Midbrain (tissue), 1 donor: Measurements from ENCODE around the gene SLC44A5.
"Not testable (repeated sequence)": the region's sequence is repeated elsewhere in the genome, so short reads cannot be mapped to it uniquely, and the experiment has no call there.

Experiments
- DNase-seq: peaks from one replicate; lab custom pipeline; 2025; lab: John Stamatoyannopoulos, UW

Gene SLC44A5

DNA sequence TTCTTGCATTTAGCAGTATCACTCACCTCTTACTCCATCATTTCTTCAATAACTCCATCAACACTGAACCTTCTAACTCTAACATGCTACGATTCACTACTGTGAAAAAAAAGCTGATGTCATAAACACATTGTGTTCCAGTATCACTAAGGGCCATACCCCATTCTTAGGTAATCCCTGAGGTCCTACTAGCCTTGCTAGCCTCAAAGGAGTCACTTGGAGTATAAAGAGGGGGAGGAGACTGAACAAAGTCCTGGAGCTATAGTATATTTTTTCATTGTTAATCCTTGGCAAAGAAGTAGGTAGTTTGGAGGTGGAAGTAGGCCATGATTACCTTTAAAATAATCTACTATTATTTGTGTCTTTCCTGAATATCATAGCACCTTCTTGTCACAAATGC is at the start of gene SLC44A5:
Gene SLC44A5 (minus strand): TSS at position 101 of the 400 bp plus-strand sequence. CDS start 69,667 bp downstream, outside the sequence.
- no peak for DNase-seq

DNA sequence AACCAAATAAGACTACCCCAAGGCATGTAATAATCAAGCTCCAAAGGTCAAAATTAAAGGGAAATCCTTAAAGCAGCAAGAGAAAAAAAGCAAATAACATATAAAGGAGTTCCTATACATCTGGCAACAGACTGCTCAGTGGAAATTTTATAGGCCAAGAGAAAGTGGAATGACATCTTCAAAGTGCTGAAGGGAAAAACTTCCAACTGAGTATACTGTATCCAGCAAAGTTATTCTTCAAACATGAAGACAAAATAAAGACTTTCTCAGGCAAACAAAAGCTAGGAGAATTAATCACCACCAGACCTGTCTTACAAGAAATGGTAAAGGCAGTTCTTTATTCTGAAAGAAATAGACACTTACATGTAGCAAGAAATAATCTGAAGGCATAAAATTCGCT is 45.0 kb upstream of the SLC44A5 start:
- DNase-seq: no peak

DNA sequence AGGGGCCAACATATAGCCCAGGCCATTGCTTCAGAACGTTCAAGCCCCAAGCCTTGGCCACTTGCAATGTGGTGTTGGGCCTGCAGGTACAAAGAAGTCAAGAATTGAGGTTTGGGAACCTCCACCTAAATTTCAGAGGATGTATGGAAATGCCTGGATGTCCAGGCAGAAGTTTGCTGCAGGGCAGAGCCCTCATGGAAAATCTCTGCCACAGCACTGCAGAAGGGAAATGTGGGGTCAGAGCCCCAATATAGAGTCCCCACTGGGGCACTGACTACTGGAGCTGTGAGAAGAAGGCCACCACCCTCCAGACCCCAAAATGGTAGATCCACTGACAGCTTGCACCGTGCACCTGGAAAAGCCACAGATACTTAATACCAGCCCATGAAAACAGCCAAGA is 36.3 kb upstream of the SLC44A5 start:
- not testable (repeated sequence) for DNase-seq

DNA sequence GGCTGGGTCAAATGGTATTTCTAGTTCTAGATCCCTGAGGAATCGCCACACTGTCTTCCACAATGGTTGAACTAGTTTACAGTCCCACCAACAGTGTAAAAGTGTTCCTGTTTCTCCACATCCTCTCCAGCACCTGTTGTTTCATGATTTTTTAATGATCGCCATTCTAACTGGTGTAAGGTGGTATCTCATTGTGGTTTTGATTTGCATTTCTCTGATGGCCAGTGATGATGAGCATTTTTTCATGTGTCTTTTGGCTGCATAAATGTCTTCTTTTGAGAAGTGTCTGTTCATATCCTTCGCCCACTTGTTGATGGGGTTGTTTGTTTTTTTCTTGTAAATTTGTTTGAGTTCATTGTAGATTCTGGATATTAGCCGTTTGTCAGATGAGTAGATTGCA is 34.2 kb upstream of the SLC44A5 start:
- DNase-seq: not testable (repeated sequence)

DNA sequence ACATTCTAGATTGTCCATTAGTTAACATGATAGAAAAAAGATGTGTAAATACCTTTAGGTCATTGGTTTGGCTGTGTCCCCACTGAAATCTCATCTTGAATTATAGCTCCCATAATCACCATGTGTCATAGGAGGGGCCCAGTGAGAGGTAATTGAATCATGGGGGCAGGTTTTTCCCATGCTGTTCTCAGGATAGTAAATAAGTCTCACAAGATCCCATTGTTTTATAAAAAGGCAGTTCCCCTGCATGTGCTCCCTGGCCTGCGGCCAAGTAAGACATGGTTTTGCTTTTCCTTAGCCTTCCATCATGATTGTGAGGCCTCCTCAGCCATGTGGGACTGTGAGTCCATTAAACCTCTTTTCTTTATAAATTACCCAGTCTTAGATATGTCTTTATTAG is 32.5 kb upstream of the SLC44A5 start:
- DNase-seq: no peak

DNA sequence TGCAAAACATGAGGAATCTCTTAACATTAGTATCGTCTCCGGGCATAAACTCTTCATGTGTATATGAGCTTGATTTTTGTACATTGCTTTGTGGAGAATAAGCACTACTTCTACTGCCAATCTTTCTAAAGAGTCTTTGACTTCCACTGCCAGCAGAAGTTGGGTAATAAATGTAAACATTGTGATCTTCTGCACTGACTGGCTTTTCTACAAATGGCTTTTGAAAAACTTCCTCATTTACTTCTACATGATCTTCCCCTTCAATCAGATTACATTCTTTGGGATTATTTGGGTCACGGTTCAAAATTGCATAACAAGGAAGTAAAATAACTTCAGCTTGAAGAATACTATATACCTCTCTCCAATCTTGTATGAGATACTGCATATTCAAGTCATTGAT is 30.4 kb upstream of the SLC44A5 start:
- no peak for DNase-seq

DNA sequence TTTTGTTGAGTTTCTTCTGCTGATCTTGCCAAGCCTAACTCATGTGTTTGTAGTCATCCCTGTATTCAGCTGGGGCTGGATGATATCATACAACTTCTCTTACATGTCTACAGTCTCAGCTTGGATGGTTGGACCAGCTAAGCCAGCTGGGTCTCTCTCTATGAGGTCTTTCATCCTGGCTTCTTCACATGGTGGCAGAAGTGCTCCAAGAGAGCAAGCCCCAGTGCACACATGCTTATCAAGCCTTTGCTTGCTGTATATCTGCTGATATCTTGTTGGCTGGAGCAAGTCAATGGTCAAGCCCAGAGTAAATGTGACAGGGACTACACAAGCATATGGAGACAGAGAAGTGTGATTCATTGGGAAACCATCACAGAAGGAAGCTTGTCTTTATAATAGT is 29.2 kb upstream of the SLC44A5 start:
- DNase-seq: no peak

DNA sequence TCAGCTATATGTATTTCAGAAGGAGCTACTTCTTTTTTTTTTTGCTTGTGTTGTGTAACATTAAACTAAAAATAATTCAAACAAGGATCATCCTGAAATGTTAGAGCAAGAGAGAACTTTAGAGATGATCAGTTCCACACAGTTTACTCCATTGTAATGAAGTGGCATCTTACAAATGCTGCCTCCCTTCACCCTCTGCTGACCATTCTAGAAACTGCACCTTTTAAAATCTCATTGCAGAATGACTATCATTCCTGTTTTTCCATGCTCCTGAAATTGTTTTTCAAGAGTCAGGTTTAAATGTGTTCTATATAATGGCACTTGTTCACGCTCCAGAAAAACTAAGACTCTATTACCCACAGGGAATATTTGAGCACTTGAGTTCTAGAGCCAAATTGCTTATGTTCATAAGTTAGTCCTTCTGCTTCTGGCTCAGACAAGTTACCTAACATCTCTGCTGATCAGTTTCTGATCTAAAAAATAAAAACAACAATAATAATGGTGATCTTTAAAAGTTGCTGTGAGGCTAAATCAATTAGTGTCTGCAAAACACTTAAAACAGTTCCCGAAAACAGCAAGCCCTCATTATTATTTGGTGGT is 21.5 kb upstream of the SLC44A5 start:
- peak; percentile 49 for DNase-seq

DNA sequence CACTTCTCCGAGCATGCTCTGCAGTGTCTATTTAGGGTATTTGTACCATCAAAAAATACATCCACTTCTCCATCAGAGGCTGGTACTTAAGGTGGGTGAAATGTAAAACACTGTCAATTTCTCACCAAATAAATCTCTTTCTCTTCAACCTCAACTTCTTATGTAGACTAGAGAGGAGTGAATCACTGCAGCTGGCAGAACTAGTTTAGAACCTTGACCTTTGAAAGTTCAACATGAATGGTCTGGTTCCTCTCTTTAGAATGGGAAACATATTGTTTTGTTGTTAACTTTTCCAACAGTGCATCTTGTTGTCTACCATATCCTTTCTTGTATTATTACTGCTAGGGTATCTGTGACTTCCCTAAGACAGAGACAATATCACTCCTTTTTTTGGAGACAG is 20.1 kb upstream of the SLC44A5 start:
- no peak for DNase-seq

DNA sequence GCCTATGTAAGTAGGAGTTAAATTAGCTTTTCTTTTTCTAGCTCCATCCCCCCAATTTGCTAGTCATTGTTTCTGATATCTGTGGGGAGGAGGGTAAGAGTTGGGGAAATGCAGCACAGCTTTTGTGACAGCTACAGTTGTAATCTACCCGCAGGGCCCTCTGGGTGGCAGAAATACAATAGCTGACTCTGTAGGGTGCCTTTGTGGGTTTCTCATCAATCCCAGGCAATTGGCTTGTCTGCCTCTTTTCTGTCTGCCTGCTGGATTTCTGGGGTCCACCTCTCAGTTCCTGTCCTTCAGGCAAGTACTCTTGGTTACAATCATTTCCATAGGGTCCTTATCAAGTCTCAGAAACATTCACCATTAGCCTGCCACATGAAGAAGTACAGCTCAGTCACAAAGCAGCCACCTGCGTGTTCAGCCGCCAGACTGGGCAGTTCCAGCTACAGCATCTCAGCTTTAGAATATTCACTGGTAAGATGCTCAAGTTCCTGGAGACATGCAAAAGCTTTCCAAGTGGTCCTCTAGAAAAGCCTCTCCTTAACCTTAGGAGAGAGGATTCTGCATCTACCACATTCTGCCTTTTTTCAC is 19.2 kb upstream of the SLC44A5 start:
- DNase-seq: no peak

DNA sequence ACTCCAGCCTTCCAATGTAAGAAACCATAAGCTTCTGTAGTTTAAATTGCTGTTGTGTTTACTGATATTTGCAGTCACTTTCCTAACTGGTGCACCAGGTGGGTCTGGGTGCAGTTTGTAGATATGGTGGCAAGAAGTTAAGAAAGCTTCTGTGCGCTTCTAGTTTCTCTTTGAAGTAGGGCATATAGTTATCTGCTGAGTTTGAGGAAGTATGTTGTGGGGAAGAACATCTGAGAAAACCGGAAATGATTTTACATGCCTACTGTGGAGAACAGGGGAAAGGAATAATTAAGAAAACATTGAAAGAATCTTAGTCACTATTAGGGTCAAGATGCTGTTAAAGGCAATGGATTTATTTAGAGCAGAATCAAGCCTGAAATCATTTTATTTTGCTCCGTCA is 14.9 kb upstream of the SLC44A5 start:
- no peak for DNase-seq

DNA sequence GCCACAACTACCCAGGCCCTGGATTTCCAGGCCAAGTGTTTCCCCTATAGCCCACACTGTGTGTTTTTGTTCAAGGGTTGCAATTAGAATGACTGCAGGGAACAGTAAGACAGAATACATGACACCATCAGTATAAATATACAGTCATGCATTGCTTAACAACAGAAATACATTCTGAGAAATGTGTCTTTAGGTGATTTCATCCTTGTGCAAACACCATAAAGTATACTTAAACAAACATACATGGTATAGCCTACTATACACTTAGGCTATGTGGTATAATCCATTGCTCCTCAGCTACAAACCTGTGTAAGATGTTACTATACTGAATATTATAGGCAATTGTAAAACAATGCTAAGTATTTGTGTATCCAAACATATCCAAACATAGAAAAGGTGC is 7.5 kb upstream of the SLC44A5 start:
- DNase-seq: no peak

DNA sequence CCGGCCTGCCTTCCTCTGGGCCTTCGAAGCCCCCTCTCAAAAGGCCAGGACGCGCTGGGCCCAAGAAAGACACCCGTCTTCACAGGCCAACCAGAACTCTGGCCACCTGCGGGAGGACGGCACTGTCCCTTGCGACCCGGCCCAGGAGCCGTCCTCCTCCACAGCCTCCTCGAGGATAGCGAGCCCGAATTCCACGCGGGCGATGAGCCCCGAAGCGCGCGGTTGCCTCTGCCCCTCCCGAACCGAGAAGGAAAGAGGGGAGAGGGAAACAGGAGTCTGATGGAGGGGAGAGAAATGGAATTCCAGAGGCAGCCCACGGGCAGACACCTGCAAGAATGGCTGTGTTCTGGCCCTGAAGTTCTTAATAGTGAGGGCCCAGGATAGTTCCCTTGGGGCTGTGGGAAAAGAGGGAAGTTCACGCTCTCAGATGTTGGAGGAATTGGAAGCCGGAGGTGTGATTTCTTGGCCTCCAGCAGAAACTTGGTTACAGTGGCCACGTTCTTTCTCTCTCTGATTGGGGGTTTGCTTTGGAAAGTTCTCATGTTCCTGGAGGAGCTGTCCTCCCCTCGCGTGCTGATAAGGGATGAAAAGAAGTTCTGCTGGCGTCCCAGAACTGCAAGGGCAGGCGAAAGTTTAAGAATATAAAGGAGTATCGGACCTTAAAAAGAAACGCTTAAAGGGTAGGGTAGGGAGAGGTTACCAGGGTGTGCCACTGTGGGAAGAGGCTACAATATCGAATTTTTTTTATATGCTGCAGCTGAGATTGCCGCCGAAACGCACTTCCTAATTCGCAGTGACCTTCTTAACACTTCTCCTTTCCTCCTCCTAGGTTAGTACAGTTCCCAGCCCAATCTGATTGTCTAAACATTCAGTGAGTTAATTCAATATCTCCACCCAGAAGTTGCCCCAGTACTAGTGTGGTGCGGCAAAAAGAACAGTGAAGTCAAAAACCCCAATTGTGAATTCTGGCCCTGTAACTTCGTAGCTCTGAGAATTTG is 5.8 kb upstream of the SLC44A5 start:
- DNase-seq: no peak

DNA sequence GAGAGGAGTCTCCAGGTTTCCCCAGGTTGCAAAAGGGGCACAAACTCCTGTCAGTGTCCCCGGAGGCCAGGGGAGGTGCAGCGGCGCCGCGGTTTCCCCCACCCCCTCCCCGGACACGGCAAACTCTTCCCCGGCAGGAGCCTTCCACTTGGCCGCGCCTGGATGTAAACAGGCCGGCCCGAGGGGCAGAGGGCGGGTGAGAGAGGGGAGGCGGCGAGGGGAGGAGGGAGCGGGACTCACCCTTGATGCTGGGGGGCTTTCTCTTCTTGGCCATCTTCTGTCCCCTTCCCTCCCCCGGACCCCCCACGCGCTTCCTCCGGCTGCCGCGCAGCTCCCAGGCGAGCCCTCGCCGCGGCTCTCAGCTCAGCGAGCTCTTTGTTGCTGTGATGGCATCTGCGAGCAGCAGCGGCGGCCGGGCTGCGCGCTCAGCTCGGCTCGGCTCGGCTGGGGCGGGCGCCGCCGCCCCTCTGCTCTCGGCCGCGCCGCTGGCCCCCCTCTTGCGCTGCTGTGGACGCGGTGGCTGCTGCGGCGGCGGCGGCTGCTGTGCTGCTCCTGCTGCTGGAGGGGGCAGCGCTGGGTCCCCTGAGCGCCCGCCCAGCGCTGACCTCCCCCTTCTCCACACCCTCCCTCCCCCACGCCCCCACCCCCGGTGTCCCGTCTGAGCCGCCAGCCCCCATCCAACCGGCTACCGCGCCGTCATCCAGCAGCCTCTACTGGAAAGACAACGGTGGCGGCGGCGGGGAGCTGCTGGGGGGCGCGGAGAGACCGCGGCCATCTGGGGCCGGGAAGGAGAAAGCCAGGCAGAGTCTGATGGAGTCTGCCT is 4.9 kb upstream of the SLC44A5 start:
- no peak for DNase-seq

DNA sequence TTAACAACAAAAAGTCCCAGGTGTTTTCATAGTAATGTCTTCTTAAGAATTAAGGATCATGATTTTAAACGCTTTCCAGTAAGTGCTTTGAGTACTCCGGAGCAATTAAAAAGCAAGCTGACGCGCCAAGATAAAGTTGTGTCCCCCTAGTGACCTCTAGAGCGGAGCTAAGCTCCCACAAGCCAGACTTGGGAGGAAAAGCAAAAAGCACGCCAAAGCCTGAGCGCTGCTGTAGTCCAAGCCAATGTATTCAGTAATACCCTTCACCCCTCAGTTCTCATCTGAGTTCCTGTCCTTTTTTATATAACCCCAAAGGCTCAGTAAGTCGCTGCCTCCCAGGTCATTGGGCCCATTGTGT is 3.5 kb upstream of the SLC44A5 start:
- no peak for DNase-seq

DNA sequence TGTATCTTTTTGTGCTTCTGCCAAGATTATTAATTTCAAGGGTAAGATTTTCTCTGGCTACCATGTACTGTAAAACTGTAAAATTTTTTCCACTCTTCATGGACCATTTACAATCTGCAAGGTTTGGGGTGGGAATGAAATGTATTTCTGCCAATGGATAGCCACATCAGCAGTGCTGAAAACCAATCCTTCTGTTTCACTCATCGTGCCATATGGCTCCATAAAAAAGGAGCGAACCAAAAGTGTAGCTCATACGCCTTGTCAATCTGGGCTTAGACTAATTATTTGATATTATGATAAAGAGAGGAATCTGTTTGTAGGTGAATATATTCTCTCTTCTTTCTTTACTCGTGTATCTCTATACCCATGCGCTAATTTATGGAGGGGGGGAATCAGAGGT is 3.0 kb upstream of the SLC44A5 start:
- no peak for DNase-seq

DNA sequence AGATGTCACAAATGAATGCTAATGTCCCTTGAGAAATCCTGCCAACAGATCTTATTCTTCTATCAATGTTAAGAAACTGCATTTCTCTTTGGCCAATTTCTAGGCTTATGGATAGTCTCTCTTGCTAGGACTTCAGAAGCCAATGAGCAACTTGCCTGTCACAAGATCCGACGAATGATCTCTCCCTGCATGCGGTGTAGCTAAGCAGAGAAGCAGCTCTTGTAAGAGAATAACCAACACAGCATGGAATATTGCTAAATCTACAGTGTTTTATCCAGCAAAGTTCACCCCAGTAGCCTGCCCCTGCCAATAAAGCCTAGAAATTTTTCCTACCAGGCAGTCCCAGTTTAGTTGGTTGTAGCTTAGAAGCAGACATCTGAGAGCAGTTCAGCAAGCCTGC is 2.1 kb upstream of the SLC44A5 start:
- DNase-seq: no peak

DNA sequence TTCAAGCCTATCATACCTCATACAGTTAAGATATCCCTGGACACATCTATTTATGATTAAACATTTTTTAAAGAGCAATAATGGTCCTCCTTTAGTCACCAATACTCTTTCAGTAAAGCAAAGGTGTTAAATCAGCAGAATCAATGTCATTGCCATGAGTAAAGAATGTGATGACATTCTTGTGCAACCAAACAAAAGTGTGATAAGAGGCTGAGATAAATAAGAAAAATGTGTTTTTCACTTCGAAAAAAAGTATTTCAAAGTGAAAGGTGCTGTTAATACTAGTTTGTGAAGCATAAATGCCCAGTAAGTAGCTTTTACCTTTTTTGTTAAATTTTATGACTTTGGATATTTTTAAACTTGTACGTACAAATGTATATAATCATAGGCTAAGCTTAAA is 8.4 kb downstream of the SLC44A5 start:
- DNase-seq: no peak

DNA sequence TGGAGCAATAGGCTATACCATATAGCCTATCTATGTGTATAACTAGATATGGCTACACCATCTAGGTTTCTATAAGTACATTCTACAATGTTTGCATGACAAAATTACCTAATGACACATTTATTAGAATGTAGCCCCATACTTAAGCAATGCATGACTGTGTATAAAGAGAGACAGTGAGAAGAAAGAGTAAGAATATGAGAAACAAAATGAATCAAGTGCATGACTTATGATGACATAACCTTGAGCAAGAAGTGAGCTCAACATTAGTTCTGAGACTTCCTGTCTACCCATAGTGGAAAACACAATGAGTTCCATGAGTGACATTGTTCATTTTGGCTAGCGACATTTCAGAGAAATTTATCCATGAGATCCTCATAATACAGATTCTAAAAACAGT is 10.1 kb downstream of the SLC44A5 start:
- no peak for DNase-seq

DNA sequence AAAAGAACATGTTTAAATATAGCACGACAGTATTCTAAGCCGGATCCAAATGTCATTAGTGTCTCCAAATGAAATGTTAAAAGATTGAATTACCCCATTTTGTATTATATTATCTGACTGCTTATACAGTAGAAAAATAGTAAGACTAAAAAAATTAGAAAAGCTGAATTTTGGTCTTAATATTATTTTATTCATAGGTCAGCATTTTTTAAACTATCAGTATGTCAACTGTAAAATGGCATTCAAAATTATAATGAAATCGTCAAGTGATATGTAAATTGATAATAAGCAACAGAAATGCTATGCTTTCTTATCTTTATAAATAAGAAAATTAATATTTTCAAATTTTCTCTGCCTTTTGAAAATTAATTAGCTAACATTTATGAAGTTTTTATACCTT is 16.6 kb downstream of the SLC44A5 start:
- DNase-seq: no peak

DNA sequence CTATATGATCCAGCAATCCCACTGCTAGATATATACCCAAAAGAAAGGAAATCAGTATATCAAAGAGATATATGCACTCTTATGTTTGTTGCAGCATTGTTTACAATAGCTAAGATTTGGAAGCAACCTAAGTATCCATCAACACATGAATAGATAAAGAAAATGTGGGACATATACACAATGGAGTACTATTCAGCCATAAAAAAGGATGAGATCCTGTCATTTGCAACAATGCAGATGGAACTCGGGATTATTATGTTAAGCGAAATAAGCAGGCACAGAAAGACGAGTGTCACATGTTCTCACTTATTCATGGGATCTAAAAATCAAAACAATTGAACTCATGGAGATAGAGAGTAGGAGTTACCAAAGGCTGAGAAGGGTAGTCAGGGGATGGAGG is 17.5 kb downstream of the SLC44A5 start:
- not testable (repeated sequence) for DNase-seq

DNA sequence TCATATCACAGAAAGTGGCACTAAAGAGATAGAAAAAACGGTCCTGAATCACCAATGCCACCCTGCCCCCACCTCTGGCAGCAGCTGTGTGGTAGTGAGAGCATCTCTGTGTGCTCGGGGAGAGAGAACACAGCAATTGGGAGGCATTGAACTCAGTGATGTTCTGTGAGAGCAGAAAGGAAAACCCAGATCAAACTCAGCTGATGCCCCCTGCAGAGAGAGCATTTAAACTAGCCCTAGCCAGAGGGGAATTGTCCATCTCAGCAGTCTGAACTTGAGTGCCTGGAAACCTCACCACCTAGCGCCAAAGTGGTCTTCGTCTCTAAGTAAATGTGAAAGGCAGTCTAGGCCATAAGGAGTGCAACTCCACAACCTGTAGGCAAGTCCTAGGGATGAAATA is 21.3 kb downstream of the SLC44A5 start:
- no peak for DNase-seq
